ENCODE measurements around the gene REEP2.

DNA sequence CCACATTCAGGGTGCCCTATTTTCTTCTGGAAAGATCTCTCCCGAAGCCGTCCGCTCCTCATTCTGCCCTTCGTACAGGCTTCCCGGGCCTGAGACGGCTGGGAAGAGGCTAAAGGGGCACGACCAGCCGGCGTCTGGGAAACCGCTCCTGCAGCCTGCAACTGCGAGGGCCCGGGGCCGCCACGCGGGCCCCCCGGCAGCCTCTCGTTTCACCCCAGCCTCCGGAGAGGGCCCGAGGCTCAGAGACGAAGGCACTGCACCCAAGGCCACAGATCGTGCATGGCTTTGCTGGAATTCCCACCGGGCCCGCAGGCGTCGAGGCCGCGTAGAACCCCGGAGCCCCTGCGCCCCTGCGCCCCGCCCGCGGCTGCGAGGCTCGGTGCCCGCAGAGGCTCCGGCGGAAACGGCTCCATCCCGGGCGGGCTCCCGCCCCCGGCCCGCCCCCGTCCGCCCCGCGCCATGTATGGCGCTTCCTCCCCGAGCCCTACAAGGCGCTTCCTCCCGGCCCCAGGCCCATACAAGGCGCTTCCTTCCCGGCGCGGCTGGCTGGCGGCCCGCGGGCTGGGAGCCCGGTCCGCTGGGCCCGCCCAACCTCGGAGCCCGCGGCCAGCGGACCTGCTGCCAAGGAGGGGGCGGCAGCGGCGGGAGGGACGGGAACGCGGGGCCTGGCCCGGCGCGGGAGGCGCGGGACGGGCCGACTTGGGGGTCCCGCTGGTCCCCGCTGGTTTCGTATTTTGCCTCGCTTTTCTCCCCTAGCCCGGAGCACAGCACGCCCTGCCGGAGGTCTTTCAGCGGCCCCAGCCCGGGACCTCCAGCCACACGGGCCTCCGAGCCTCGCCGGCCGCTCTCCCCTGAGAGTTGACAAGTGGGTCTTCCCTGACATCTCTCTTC lies 53.1 kb downstream of the REEP2 start:
- no peak for TF ChIP-seq EP300 (IDR thresholded peaks at IDR 0.05)
- TF ChIP-seq, protein P1, sequence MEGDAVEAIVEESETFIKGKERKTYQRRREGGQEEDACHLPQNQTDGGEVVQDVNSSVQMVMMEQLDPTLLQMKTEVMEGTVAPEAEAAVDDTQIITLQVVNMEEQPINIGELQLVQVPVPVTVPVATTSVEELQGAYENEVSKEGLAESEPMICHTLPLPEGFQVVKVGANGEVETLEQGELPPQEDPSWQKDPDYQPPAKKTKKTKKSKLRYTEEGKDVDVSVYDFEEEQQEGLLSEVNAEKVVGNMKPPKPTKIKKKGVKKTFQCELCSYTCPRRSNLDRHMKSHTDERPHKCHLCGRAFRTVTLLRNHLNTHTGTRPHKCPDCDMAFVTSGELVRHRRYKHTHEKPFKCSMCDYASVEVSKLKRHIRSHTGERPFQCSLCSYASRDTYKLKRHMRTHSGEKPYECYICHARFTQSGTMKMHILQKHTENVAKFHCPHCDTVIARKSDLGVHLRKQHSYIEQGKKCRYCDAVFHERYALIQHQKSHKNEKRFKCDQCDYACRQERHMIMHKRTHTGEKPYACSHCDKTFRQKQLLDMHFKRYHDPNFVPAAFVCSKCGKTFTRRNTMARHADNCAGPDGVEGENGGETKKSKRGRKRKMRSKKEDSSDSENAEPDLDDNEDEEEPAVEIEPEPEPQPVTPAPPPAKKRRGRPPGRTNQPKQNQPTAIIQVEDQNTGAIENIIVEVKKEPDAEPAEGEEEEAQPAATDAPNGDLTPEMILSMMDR (IDR thresholded peaks at IDR 0.05): no peak
